Skin of body (tissue), 2 donors: ENCODE measurements around the gene OVCA2. TPM values are rescaled to one million over a fixed set of nuclear protein-coding genes. Genes with fewer than 3 reads are reported as not detected.

Experiments
- DNase-seq: peaks from one replicate; lab custom pipeline; 2025; lab: John Stamatoyannopoulos, UW
- total RNA-seq: library from RNA; depleted of rRNA; stranded (reverse); fragments of >200 nt; gene quantifications from one replicate; pipeline ENCODE4 v1.2.3, GENCODE V29; 2014

OVCA2 gene
- total RNA-seq, 1 donor from 2014 or later, result 12.6 TPM

GRCh38 chr17:2064520-2064971, 22.7 kb downstream of the OVCA2 start:
- DNase-seq, result no peak

GRCh38 chr17:2064980-2065785, 23.4 kb downstream of the OVCA2 start:
- DNase-seq, result peak; percentile 35

GRCh38 chr17:2065949-2066400, 24.2 kb downstream of the OVCA2 start:
- DNase-seq, result no peak

- DNase-seq, result no peak
Observed at GRCh38 chr17:2067048-2067561, 25.3 kb downstream of the OVCA2 start.

GRCh38 chr17:2067608-2068024, 25.8 kb downstream of the OVCA2 start:
- DNase-seq, result peak; percentile 44

GRCh38 chr17:2068031-2068518, 26.3 kb downstream of the OVCA2 start:
- peak; percentile 69 for DNase-seq

GRCh38 chr17:2068519-2069051, 26.8 kb downstream of the OVCA2 start:
- no peak for DNase-seq

GRCh38 chr17:2070241-2071023, 28.6 kb downstream of the OVCA2 start:
- DNase-seq, result no peak

- no peak for DNase-seq
Observed at GRCh38 chr17:2071024-2071385, 29.2 kb downstream of the OVCA2 start.

GRCh38 chr17:2071455-2072281, 29.8 kb downstream of the OVCA2 start:
- peak; percentile 34 for DNase-seq

- DNase-seq, result no peak
Observed at GRCh38 chr17:2074919-2075318, 33.1 kb downstream of the OVCA2 start.

- peak; percentile 73 for DNase-seq
Observed at GRCh38 chr17:2075336-2076086, 33.7 kb downstream of the OVCA2 start.

- peak; percentile 73 for DNase-seq
Observed at GRCh38 chr17:2076087-2076984, 34.5 kb downstream of the OVCA2 start.

GRCh38 chr17:2077040-2077439, 35.2 kb downstream of the OVCA2 start:
- no peak for DNase-seq

GRCh38 chr17:2081564-2081963, 39.7 kb downstream of the OVCA2 start:
- no peak for DNase-seq

- peak; percentile 57 for DNase-seq
Observed at GRCh38 chr17:2082003-2082781, 40.4 kb downstream of the OVCA2 start.

GRCh38 chr17:2083613-2084035, 41.8 kb downstream of the OVCA2 start:
- no peak for DNase-seq
